Gastroesophageal sphincter (tissue), 4 donors: ENCODE results near the gene FAM13A. TPM values are rescaled to one million over a fixed set of nuclear protein-coding genes. Genes with fewer than 3 reads are reported as not detected.

ENCODE experiments used
- ATAC-seq: fragments of 150-250 bp; one replicate; pipeline ENCODE4 v1.9.1; 2016; ENCODE audit warnings: mild to moderate bottlenecking, moderate library complexity
- H3K27ac ChIP-seq, 4 donors: fragments of 200-600 bp; sonication (generic) in 3 of 4; 1 replicate in 3 of 4; 2 replicates in 1 of 4; pipeline ENCODE4 v1.5.1; 2016 to 2019
- H3K27me3 ChIP-seq: fragments of 200-600 bp; sonication (generic); one replicate; pipeline ENCODE4 v1.5.1; 2019
- H3K36me3 ChIP-seq, 2 donors: fragments of 200-600 bp; sonication (generic); one replicate each; pipeline ENCODE4 v1.5.1; 2019; ENCODE audit warnings: control low read depth in 1 of 2
- H3K4me1 ChIP-seq, 3 donors: fragments of 200-600 bp; sonication (generic); 1 replicate in 2 of 3; 2 replicates in 1 of 3; pipeline ENCODE4 v1.5.1; 2016 to 2019; ENCODE audit warnings: control low read depth in 2 of 3
- H3K4me3 ChIP-seq, 2 donors: fragments of 200-600 bp; sonication (generic); one replicate each; pipeline ENCODE4 v1.5.1; 2019; ENCODE audit warnings: mild to moderate bottlenecking in 1 of 2, moderate library complexity in 1 of 2
- H3K9me3 ChIP-seq, 3 donors: fragments of 200-600 bp; sonication (generic); one replicate each; pipeline ENCODE4 v1.5.1; 2017 to 2019; ENCODE audit warnings: control low read depth in 2 of 3
- EP300 ChIP-seq: sonication (generic); formaldehyde crosslinking; IDR thresholded peaks from one replicate; pipeline ENCODE4 v1.6.1; 2017; ENCODE audit warnings: antibody characterized with exemption, mild to moderate bottlenecking
- POLR2A ChIP-seq, 2 donors: fragments of 450-650 bp; IDR thresholded peaks; one replicate each; pipeline ENCODE4 v1.6.1; 2017; ENCODE audit warnings: antibody characterized with exemption in 2 of 2, mild to moderate bottlenecking in 2 of 2, moderate library complexity in 1 of 2
- POLR2AphosphoS5 ChIP-seq: sonication (generic); formaldehyde crosslinking; IDR thresholded peaks from one replicate; pipeline ENCODE4 v1.6.1; 2017; ENCODE audit warnings: antibody characterized with exemption
- WGBS, 2 donors: methylation state at CpG; one replicate each; pipeline ENCODE4 v1.1.5; 2018; ENCODE audit warnings: low coverage in 1 of 2; 5-methylcytosine and 5-hydroxymethylcytosine counted together
- total RNA-seq, 4 donors: library from RNA; depleted of rRNA; stranded (reverse); fragments of >200 nt; gene quantifications; one replicate each; pipeline ENCODE4 v1.1.0, GENCODE V29; 2016
- TF ChIP-seq, protein P1 (sequence below), 4 experiments: fragments of 200-600 bp in 2 of 4; fragments of 450-650 bp in 2 of 4; sonication (generic) in 1 of 4; IDR thresholded peaks; one replicate each; pipeline ENCODE4 v1.5.1; 2017 to 2019; ENCODE audit warnings: antibody characterized with exemption in 4 of 4, mild to moderate bottlenecking in 2 of 4, moderate library complexity in 2 of 4

The FAM13A gene
- total RNA-seq, 4 donors from 2014 or later: 22.8 to 46.9 (median 35.2) TPM

- peaks cover 0 to 10% of the 10 kb centered on the region in 2 donors for H3K36me3 ChIP-seq
- no peaks in the 10 kb centered on the region for H3K9me3 ChIP-seq
- H3K27me3 ChIP-seq: no peaks in the 10 kb centered on the region
- H3K4me3 ChIP-seq: no peak overlapping the region
- peak overlapping the region in 1 of 4 donors; percentile 12 for H3K27ac ChIP-seq
- TF ChIP-seq EP300: no peak
- TF ChIP-seq POLR2A (IDR thresholded peaks at IDR 0.05): no peak
- TF ChIP-seq, protein P1, sequence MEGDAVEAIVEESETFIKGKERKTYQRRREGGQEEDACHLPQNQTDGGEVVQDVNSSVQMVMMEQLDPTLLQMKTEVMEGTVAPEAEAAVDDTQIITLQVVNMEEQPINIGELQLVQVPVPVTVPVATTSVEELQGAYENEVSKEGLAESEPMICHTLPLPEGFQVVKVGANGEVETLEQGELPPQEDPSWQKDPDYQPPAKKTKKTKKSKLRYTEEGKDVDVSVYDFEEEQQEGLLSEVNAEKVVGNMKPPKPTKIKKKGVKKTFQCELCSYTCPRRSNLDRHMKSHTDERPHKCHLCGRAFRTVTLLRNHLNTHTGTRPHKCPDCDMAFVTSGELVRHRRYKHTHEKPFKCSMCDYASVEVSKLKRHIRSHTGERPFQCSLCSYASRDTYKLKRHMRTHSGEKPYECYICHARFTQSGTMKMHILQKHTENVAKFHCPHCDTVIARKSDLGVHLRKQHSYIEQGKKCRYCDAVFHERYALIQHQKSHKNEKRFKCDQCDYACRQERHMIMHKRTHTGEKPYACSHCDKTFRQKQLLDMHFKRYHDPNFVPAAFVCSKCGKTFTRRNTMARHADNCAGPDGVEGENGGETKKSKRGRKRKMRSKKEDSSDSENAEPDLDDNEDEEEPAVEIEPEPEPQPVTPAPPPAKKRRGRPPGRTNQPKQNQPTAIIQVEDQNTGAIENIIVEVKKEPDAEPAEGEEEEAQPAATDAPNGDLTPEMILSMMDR (IDR thresholded peaks at IDR 0.05): no peak
- TF ChIP-seq POLR2AphosphoS5: no peak
- peaks cover 0 to 22% (median 0%) of the 10 kb centered on the region in 3 donors for H3K4me1 ChIP-seq
- ATAC-seq: no peak
- WGBS, 2 donors: 87 to 90% methylated on average over 7 to 8 of the region's 8 CpGs
Observed at GRCh38 chr4:88802585-88803286, 254.2 kb downstream of the FAM13A start.

DNA sequence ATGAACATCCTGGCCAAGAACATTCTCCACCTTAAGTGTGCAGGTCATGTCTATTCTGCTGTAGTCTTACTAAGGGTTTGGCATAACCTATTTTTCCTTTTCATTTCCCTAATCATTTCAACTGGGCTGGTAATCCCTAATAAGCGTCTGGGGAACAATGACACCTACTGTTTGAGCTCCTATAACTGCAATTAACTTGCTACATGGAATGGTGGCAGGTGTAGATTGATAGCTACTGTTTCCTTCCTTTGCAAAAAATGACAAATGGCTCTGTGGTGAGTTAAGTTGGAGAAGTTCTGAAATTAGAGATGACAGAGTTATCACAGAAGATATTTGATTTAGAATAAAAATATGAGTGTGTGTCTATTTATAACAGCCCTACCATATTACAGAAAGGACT lies 254.8 kb downstream of the FAM13A start:
- H3K36me3 ChIP-seq: peaks cover 0 to 10% of the 10 kb centered on the region in 2 donors
- H3K27me3 ChIP-seq: no peaks in the 10 kb centered on the region
- H3K4me1 ChIP-seq: peaks cover 0 to 16% (median 0%) of the 10 kb centered on the region in 3 donors
- H3K27ac ChIP-seq: no peak overlapping the region
- TF ChIP-seq POLR2AphosphoS5: no peak
- TF ChIP-seq POLR2A (IDR thresholded peaks at IDR 0.05): no peak
- TF ChIP-seq EP300: no peak
- TF ChIP-seq, protein P1 (IDR thresholded peaks at IDR 0.05): no peak
- ATAC-seq: no peak
- H3K9me3 ChIP-seq: no peaks in the 10 kb centered on the region
- H3K4me3 ChIP-seq: no peak overlapping the region
- whole genome bisulfite sequencing, 2 donors: 30 to 70% methylated on average over 1 of the region's 1 CpG

DNA sequence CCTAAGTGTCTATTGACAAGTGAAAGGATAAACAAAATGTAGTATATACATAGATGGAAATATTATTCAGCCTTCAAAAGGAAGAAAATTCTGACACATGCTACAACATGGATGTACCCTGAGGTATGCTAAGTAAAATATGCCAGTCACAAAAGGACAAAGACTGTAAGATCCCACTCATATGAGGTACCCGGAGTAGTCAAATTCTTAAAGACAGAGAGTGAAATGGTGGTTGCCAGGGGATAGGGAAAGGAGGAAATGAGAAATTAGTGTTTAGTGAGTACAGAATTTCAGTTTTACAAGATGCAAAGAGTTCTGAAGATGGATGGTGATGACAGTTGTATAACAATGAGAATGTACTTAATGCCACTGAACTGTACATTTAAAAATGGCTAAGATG lies 257.1 kb downstream of the FAM13A start:
- H3K27me3 ChIP-seq: no peaks in the 10 kb centered on the region
- WGBS, 2 donors: 82 to 100% methylated on average over 1 of the region's 1 CpG
- H3K27ac ChIP-seq: no peak overlapping the region
- peaks cover 0 to 10% of the 10 kb centered on the region in 2 donors for H3K36me3 ChIP-seq
- peaks cover 0 to 16% (median 0%) of the 10 kb centered on the region in 3 donors for H3K4me1 ChIP-seq
- H3K9me3 ChIP-seq: no peaks in the 10 kb centered on the region
- ATAC-seq: no peak
- H3K4me3 ChIP-seq: no peak overlapping the region
- no peak for TF ChIP-seq POLR2AphosphoS5
- no peak for TF ChIP-seq POLR2A (IDR thresholded peaks at IDR 0.05)
- TF ChIP-seq, protein P1 (IDR thresholded peaks at IDR 0.05): no peak
- TF ChIP-seq EP300: no peak

DNA sequence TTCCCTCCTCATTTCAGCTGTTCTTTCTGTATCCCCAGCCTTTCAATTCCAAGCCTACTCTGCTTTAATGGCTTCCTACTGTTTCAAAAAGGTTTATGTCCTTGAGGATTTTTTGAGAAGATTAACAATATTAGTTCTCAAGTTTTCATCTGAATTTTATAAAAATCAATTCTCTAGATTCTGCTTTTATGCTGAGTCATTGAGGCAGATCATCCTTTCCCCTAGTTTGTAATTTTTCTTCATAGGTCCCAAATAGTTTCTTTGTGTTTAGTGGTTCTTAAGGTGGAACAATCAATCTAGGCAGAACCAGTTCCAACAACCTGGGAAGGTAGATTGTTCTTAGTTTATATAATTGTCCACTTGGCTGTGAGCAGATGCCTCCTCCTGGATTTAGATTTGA lies 259.3 kb downstream of the FAM13A start:
- H3K4me3 ChIP-seq: no peak overlapping the region
- no peaks in the 10 kb centered on the region for H3K27me3 ChIP-seq
- peaks cover 0 to 10% (median 0%) of the 10 kb centered on the region in 3 donors for H3K4me1 ChIP-seq
- H3K36me3 ChIP-seq: peaks cover 0 to 10% of the 10 kb centered on the region in 2 donors
- H3K9me3 ChIP-seq: no peaks in the 10 kb centered on the region
- H3K27ac ChIP-seq: no peak overlapping the region
- TF ChIP-seq, protein P1 (IDR thresholded peaks at IDR 0.05): no peak
- TF ChIP-seq EP300: no peak
- TF ChIP-seq POLR2A (IDR thresholded peaks at IDR 0.05): no peak
- no peak for TF ChIP-seq POLR2AphosphoS5
- no peak for ATAC-seq

GRCh38 chr4:88796545-88796944 lies 260.4 kb downstream of the FAM13A start:
- H3K27ac ChIP-seq: no peak overlapping the region
- WGBS, 2 donors: 100% methylated on average over 1 of the region's 1 CpG
- no peaks in the 10 kb centered on the region for H3K9me3 ChIP-seq
- no peaks in the 10 kb centered on the region for H3K27me3 ChIP-seq
- TF ChIP-seq POLR2A (IDR thresholded peaks at IDR 0.05) (no peak), EP300 (no peak), POLR2AphosphoS5 (no peak)
- TF ChIP-seq, protein P1 (IDR thresholded peaks at IDR 0.05): no peak
- no peak for ATAC-seq
- no peak overlapping the region for H3K4me3 ChIP-seq
- H3K4me1 ChIP-seq: peaks cover 0 to 12% (median 0%) of the 10 kb centered on the region in 3 donors
- peaks cover 0 to 5% of the 10 kb centered on the region in 2 donors for H3K36me3 ChIP-seq
